GM21737 (cell line): Measurements from ENCODE around the gene LRP5.
A peak's percentile ranks its signal among the peaks of the same experiment; 100 is the strongest.

ENCODE experiments used
- ATAC-seq: cut with Tn5 transposase; IDR thresholded peaks from one replicate; pipeline ENCODE4 v1.9.1; 2021; ENCODE audit warnings: mild to moderate bottlenecking, moderate library complexity; ENCODE audit not compliant: unreplicated experiment

Gene LRP5

DNA sequence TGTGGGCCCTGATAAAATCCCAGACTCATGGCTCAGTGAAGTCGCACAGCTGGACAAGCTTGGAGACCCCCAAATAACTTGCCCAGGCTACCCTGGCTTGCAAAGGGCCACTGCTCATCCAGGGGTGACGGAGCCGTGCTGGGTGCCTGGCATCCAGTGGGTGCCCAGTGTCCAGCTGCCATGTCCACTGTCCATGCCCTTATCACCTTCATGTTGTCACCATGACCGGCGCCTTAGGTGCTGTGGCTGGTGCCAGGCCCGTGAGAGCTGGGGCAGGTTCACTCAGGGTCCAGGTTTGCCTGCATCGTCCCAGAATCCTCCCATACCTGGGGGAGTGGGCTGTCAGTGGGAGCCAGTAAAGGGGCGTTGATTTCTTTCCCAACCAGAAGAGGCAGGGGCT lies 57.4 kb downstream of the LRP5 start:
- no peak for ATAC-seq

DNA sequence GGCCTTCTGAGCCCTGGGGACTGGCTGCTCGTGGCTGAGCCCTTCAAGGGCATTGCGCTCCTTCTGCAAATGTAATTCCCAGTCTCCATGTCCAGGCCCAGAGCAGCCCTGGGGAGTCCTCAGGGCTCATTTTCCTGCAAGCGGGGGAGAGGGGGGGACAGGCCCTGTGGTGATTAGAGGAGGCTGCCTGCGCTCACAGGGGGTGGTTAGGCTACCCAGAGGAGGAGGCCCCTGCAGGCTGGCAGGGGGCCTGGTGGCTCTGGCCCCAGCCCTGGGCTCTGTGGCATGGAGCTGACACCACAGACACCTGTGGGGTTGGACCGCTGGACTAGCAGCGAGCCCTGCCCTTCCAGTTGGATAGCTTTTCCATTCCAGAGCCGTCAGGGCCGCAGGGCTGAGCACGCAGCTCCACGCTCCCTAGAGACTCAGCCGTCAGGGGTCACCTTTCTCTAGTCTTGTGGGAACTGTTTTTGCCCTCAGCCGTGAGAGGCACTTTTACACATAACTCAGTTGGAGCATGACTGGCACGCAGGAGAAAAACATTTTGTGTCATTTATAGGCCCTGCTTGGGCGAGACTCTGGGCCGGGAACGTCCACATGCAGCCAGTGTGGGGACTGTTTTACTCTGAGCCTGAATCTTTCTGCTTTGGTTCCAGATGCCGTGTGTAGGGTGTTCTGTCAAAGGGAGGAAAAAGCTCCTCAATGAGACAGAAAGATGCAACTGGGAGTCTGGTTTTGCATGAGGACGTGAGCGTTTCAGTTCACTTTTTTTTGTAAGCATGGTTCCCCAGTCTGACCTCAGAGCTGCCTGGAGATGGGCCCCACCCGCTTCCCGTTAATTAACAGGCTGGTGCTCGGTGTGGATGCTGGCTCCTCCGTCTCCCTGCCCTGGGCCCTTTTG lies 58.1 kb downstream of the LRP5 start:
- ATAC-seq: peak; percentile 68

GRCh38 chr11:68371171-68372041 lies 59.0 kb downstream of the LRP5 start:
- no peak for ATAC-seq

DNA sequence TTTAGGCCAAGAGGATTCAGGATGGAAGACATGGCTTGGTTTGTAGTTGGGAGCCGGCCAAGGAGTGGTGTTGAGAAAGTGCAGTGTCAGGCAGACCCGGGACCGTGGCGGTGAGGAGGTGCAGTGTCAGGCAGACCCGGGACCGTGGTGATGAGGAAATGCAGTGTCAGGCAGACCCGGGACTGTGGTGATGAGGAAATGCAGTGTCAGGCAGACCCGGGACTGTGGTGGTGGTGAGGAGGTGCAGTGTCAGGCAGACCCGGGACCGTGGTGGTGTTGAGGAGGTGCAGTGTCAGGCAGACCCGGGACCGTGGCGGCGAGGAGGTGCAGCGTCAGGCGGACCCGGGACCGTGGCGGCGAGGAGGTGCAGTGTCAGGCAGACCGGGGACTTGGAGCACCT lies 59.7 kb downstream of the LRP5 start:
- ATAC-seq: no peak

DNA sequence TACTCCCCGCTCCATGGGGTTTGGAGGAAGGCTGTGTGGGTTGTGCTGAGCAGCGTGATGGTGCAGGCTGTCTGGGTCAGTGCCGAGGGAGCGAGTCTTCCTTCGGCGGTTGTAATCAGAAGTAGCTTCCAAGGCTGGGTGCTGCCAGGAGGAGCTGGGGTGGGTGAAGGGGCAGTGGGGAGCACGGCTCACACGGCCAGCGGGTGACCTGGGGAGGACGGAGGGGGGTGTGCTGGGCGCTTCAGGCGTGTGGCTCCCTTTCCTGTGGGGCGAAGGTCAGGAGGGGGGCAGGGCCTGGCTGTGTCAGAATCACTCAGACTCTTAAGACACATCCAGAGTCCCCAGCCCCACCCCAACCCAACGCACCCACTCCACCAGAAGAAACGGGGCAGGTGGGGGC lies 60.2 kb downstream of the LRP5 start:
- ATAC-seq: no peak

GRCh38 chr11:68373189-68373814 lies 60.9 kb downstream of the LRP5 start:
- ATAC-seq: no peak

DNA sequence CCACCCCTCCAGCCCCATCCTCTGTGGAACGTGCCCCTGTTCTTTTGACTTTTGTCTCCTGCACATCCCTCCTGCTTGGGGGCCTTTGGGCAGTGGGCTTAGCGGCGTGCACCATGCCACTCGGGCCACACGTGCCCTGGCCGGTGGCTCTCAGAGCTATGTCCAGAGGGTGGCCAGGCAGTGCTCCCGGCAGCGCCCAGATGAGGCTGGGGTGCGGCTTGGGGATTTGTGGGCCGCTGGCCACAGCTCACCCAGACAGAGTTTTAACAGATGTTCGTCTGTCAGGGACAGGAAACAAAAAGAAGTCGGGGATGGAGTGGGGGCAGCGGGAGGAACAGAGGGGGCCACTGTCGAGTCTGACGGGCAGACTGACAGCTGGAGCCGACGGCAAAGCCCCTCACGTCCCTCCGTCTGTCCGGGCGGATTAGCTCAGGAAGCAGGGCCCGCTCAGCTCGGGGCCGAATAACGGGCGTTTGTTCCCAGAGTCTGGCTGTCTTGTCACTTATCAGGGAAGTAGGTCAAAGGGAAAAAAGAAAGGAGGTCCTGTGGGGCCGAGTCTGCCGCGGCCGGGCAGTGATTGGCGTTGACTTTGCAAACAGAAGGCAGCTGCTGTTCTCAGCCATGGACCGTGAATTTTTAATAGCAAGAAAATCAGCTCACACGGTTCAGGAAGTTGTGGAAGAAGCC lies 61.6 kb downstream of the LRP5 start:
- no peak for ATAC-seq

DNA sequence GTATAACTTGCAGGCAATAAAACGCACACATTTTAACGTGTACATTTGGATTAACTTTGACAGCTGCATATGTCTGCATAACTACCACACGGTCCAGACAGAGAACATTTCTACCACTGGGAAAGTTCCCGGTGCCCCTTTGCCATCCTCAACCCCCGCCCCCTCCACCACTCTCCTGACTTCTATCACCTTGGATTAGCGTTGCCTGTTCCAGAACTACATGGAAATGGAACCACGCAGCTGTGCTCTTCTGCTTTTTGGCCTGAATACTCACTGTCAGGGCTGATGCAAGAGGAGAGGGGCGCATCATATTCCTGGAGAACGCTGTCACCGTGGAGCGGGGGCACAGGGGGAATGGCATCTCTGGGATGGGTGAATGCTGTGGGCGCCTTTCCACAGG lies 62.1 kb downstream of the LRP5 start:
- ATAC-seq: no peak

- ATAC-seq: no peak
Observed at GRCh38 chr11:68375337-68375736, 62.9 kb downstream of the LRP5 start.

GRCh38 chr11:68375766-68376165 lies 63.4 kb downstream of the LRP5 start:
- ATAC-seq: no peak

- no peak for ATAC-seq
Observed at GRCh38 chr11:68377389-68377795, 65.0 kb downstream of the LRP5 start.

- no peak for ATAC-seq
Observed at GRCh38 chr11:68379206-68379605, 66.8 kb downstream of the LRP5 start.

DNA sequence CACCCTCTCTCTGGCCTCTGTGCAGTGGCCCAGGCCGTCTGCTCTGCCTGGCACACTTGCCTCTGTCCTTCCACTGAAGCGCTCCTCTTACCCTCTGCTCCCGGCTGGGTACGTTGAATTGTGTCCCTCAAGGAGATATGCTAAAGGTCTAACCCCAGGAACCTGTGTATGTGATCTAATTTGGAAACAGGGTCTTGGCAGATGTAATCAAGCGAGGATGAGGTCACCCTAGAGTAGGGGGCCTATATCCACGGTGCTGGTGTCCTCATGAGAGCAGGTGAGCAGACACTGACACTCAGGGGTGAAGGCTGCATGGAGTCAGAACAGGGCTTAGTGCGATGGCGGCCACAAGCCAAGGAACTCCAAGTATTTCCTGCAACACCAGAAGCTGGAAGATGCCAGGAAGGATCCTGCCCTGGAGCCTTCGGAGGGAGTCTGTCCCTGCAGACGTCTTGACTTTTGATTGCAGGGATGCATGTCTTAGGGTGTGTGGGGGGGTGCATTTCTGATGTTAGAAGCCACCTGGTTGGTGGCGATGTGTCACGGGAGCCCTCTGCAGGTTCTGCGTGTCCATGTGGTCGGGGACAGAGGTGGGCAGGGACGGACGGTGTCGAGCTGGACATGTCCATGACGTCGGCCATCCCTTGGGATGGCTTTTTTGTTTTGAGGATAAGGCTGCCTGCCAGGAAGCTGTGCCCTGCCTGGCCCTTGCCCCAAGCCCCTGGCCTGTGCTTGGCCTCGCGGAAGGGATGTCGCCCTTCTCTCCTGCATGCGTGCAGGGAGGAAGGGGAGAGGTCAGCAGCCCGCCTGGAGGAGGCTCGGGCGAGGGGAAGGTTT lies 68.6 kb downstream of the LRP5 start:
- no peak for ATAC-seq

GRCh38 chr11:68381716-68382115 lies 69.3 kb downstream of the LRP5 start:
- ATAC-seq: no peak

DNA sequence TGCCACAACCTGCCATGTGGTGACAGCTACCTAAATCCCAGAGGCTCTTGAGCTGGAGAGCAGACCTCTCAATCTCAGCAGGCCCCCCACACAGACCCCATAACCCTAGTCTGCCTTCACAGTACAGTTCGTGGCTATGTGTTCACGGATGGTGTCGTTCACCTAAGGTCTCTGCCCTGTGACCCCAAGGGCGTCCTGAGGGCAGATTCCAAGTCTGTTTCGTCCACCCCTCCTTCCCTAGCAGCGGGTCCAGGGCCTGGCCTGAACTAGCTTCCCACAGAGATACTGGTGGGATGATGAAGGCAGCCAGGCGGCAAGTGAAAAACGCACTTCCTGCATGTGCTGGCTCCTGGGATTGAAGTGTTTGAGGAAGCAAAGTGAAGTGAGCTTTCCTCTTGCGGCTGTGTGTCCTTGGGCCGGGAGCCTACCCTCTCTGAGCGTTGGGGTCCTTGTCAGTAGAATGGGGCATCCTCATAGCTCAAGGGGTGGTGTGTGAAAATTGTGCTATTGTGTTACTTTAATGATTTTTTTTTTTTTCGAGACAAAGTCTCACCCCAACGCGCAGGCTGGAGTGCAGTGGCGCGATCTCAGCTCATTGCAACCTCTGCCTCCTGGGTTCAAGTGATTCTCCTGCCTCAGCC lies 70.1 kb downstream of the LRP5 start:
- ATAC-seq: no peak

DNA sequence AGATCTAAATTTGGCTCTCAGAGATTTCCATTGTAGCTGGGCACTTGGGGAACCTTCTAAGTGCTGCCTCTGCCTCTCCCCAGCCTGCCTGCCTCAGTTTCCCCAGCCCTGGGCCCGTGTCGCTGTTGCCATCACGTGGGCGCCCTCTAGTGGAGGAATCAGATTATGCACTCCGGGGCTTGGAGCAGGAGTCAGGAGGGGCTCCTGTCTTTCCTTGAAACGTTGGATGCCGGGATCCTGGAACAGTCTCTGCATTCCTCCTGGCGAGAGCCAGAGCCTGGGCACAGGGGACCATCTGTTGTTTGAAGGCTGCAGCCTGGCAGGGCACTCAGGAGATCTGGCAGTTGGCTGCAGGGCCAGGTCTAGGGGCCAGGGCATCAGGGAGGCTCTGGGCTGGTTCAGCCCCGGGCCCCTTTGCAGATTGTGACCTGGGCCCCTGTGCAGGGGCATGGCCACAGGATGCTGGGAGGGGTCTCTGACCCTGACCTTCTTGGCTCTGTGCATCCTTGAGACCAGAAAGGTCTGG lies 71.6 kb downstream of the LRP5 start:
- ATAC-seq: no peak

GRCh38 chr11:68384530-68385081 lies 72.2 kb downstream of the LRP5 start:
- ATAC-seq: no peak

- ATAC-seq: no peak
Observed at GRCh38 chr11:68385128-68385527, 72.7 kb downstream of the LRP5 start.
